ENCODE results near the gene PHF20. TPM values are rescaled to one million over a fixed set of nuclear protein-coding genes. Genes with fewer than 3 reads are reported as not detected.

PHF20 gene
- total RNA-seq, 1 donor from 2014 or later = 42.2 TPM

GRCh38 chr20:35984382-35984781, 212.6 kb downstream of the PHF20 start:
- no peak for DNase-seq (ENCODE audit: low spot score, unreplicated experiment)
- Mint-ChIP-seq H3K9me3 (ENCODE audit: low read depth) (no peaks in the 10 kb centered on the region), H3K4me1 (ENCODE audit: low read depth) (no peaks in the 10 kb centered on the region), H3K27ac (no peak overlapping the region), H3K4me3 (ENCODE audit: low read depth) (no peak overlapping the region), H3K36me3 (ENCODE audit: insufficient read depth) (no peaks in the 10 kb centered on the region), H3K27me3 (peaks cover 17% of the 10 kb centered on the region)
- TF ChIP-seq CTCF (IDR thresholded peaks at IDR 0.05; ENCODE audit: unreplicated experiment) = no peak

GRCh38 chr20:35985806-35986205, 214.0 kb downstream of the PHF20 start:
- Mint-ChIP-seq H3K27me3 (peaks cover 12% of the 10 kb centered on the region), H3K4me3 (ENCODE audit: low read depth) (no peak overlapping the region), H3K36me3 (ENCODE audit: insufficient read depth) (no peaks in the 10 kb centered on the region), H3K9me3 (ENCODE audit: low read depth) (no peaks in the 10 kb centered on the region), H3K27ac (no peak overlapping the region), H3K4me1 (ENCODE audit: low read depth) (no peaks in the 10 kb centered on the region)
- no peak for TF ChIP-seq CTCF (IDR thresholded peaks at IDR 0.05; ENCODE audit: unreplicated experiment)
- DNase-seq (ENCODE audit: low spot score, unreplicated experiment) = no peak

- DNase-seq (ENCODE audit: low spot score, unreplicated experiment) = no peak
- Mint-ChIP-seq H3K36me3 (ENCODE audit: insufficient read depth) (no peaks in the 10 kb centered on the region), H3K4me3 (ENCODE audit: low read depth) (no peak overlapping the region), H3K27me3 (peaks cover 7% of the 10 kb centered on the region), H3K27ac (no peak overlapping the region), H3K9me3 (ENCODE audit: low read depth) (no peaks in the 10 kb centered on the region), H3K4me1 (ENCODE audit: low read depth) (no peaks in the 10 kb centered on the region)
- TF ChIP-seq CTCF (IDR thresholded peaks at IDR 0.05; ENCODE audit: unreplicated experiment) = no peak
Observed at GRCh38 chr20:35988910-35989463, 217.2 kb downstream of the PHF20 start.

GRCh38 chr20:35991142-35991771, 219.4 kb downstream of the PHF20 start:
- DNase-seq (ENCODE audit: low spot score, unreplicated experiment) = no peak
- peak; percentile 63 for TF ChIP-seq CTCF (IDR thresholded peaks at IDR 0.05; ENCODE audit: unreplicated experiment)
- H3K4me3 Mint-ChIP-seq (ENCODE audit: low read depth) = no peak overlapping the region
- no peaks in the 10 kb centered on the region for H3K4me1 Mint-ChIP-seq (ENCODE audit: low read depth)
- no peak overlapping the region for H3K27ac Mint-ChIP-seq
- H3K9me3 Mint-ChIP-seq (ENCODE audit: low read depth) = no peaks in the 10 kb centered on the region
- peaks cover 7% of the 10 kb centered on the region for H3K27me3 Mint-ChIP-seq
- H3K36me3 Mint-ChIP-seq (ENCODE audit: insufficient read depth) = no peaks in the 10 kb centered on the region

GRCh38 chr20:35992713-35993335, 221.0 kb downstream of the PHF20 start:
- no peak for DNase-seq (ENCODE audit: low spot score, unreplicated experiment)
- H3K36me3 Mint-ChIP-seq (ENCODE audit: insufficient read depth) = no peaks in the 10 kb centered on the region
- no peaks in the 10 kb centered on the region for H3K9me3 Mint-ChIP-seq (ENCODE audit: low read depth)
- peaks cover 7% of the 10 kb centered on the region for H3K27me3 Mint-ChIP-seq
- no peak overlapping the region for H3K4me3 Mint-ChIP-seq (ENCODE audit: low read depth)
- peak; percentile 78 for TF ChIP-seq CTCF (IDR thresholded peaks at IDR 0.05; ENCODE audit: unreplicated experiment)
- H3K27ac Mint-ChIP-seq = no peak overlapping the region
- no peaks in the 10 kb centered on the region for H3K4me1 Mint-ChIP-seq (ENCODE audit: low read depth)
